WTC11 (cell line): Measurements from ENCODE around the gene CCM2.

Experiments used
- CBFB ChIP-seq: sonication (generic); formaldehyde crosslinking; IDR thresholded peaks from 2 replicates; pipeline ENCODE4 v1.8.1; 2022; ENCODE audit warnings: mild to moderate bottlenecking, low read depth, missing genetic modification reagents
- CTCF ChIP-seq: fragments of 200-600 bp; IDR thresholded peaks from 2 replicates; pipeline ENCODE4 v1.8.0; 2022; ENCODE audit warnings: antibody characterized with exemption
- FOXP1 ChIP-seq: sonication (generic); formaldehyde crosslinking; IDR thresholded peaks from 2 replicates; pipeline ENCODE4 v1.8.0; 2022; ENCODE audit warnings: missing genetic modification reagents, mild to moderate bottlenecking, moderate library complexity, borderline replicate concordance
- NFE2L1 ChIP-seq: sonication (generic); formaldehyde crosslinking; IDR thresholded peaks from 2 replicates; pipeline ENCODE4 v1.8.1; 2023; ENCODE audit warnings: missing genetic modification reagents
- NR2C2 ChIP-seq: sonication (generic); formaldehyde crosslinking; IDR thresholded peaks from 2 replicates; pipeline ENCODE4 v1.8.0; 2022; ENCODE audit warnings: mild to moderate bottlenecking, missing genetic modification reagents
- RELA ChIP-seq: sonication (generic); formaldehyde crosslinking; IDR thresholded peaks from 2 replicates; pipeline ENCODE4 v1.8.1; 2022; ENCODE audit warnings: missing genetic modification reagents, mild to moderate bottlenecking, borderline replicate concordance
- SP1 ChIP-seq: sonication (generic); formaldehyde crosslinking; conservative IDR thresholded peaks from 2 replicates; pipeline ENCODE4 v1.8.1; 2022; ENCODE audit warnings: missing genetic modification reagents
- TCF7 ChIP-seq: sonication (generic); formaldehyde crosslinking; IDR thresholded peaks from 2 replicates; pipeline ENCODE4 v1.8.0; 2022; ENCODE audit warnings: mild to moderate bottlenecking, low read depth, missing genetic modification reagents, moderate library complexity
- TEAD1 ChIP-seq: sonication (generic); formaldehyde crosslinking; IDR thresholded peaks from 2 replicates; pipeline ENCODE4 v1.8.0; 2022; ENCODE audit warnings: mild to moderate bottlenecking, missing genetic modification reagents
- USF1 ChIP-seq: sonication (generic); formaldehyde crosslinking; IDR thresholded peaks from 2 replicates; pipeline ENCODE4 v1.8.0; 2022; ENCODE audit warnings: mild to moderate bottlenecking, missing genetic modification reagents
- ZBTB43 ChIP-seq: sonication (generic); formaldehyde crosslinking; IDR thresholded peaks from 2 replicates; pipeline ENCODE4 v1.8.1; 2023; ENCODE audit warnings: mild to moderate bottlenecking, missing genetic modification reagents
- ZMAT4 ChIP-seq: fragments of 250-450 bp; sonication (Bioruptor Pico); IDR thresholded peaks from 2 replicates; pipeline ENCODE4 v1.9.0; 2021; ENCODE audit warnings: mild to moderate bottlenecking
- ZNF416 ChIP-seq: fragments of 250-450 bp; sonication (Bioruptor Pico); IDR thresholded peaks from 2 replicates; pipeline ENCODE4 v1.9.0; 2021; ENCODE audit warnings: mild to moderate bottlenecking, inconsistent platforms
- ZNF512 ChIP-seq: sonication (generic); formaldehyde crosslinking; IDR thresholded peaks from 2 replicates; pipeline ENCODE4 v1.8.1; 2022; ENCODE audit warnings: missing genetic modification reagents, borderline replicate concordance

GRCh38 chr7:45080265-45080957, 80.4 kb downstream of the CCM2 start:
- TF ChIP-seq CTCF (no peak), ZBTB43 (CRISPR knock-in tag) (no peak), ZNF416 (CRISPR knock-in tag) (no peak), TCF7 (no peak), RELA (CRISPR knock-in tag) (no peak), FOXP1 (CRISPR knock-in tag) (no peak), NFE2L1 (CRISPR knock-in tag) (no peak), USF1 (CRISPR knock-in tag) (no peak), ZMAT4 (no peak), CBFB (CRISPR knock-in tag) (no peak), ZNF512 (CRISPR knock-in tag) (no peak), TEAD1 (CRISPR knock-in tag) (no peak), SP1 (no peak), NR2C2 (no peak)
